ENCODE data around the gene BABAM1.
"Not testable (repeated sequence)": the region's sequence is repeated elsewhere in the genome, so short reads cannot be mapped to it uniquely, and the experiment has no call there.

- TF ChIP-seq RAD21 (CRISPR knock-in tag; conservative IDR thresholded peaks at IDR 0.05 in 1 of 2, IDR thresholded peaks at IDR 0.05 in 1 of 2); ZNF3 (CRISPR knock-in tag; IDR thresholded peaks at IDR 0.05); CTCF (IDR thresholded peaks at IDR 0.05 in 2 of 3, conservative IDR thresholded peaks at IDR 0.05 in 1 of 3; ENCODE audit: insufficient read depth in 2 of 3, low read depth in 1 of 3, low read length in 3 of 3); ZBTB34 (CRISPR knock-in tag; IDR thresholded peaks at IDR 0.05); GMEB1 (CRISPR knock-in tag; IDR thresholded peaks at IDR 0.05); MAFK (IDR thresholded peaks at IDR 0.05; ENCODE audit: low read length); NCOA2 (IDR thresholded peaks at IDR 0.05; ENCODE audit: partially characterized antibody in 2 of 2); MXI1 (IDR thresholded peaks at IDR 0.05; ENCODE audit: low read depth, low read length); STAG1 (CRISPR knock-in tag; IDR thresholded peaks at IDR 0.05; ENCODE audit: borderline replicate concordance); ZFP91 (CRISPR knock-in tag; IDR thresholded peaks at IDR 0.05): not testable (repeated sequence)
Observed at GRCh38 chr19:17295551-17295950, 28.3 kb downstream of the BABAM1 start.

Data from K562 (cell line).